Mesendoderm (in vitro differentiated cells): Measurements from ENCODE around the gene GRM3.

ENCODE experiments used
- DNase-seq: peaks from one replicate; pipeline ENCODE4 v3.0.0; 2013
- H2AK5ac ChIP-seq: 2 replicates; pipeline ENCODE4 v1.6.1; 2013; ENCODE audit warnings: low read length, inconsistent platforms
- H2BK120ac ChIP-seq: 2 replicates; pipeline ENCODE4 v1.6.1; 2013; ENCODE audit warnings: low read depth, mild to moderate bottlenecking, low read length, moderate library complexity, mixed read lengths
- H2BK15ac ChIP-seq: replicated peaks from 2 replicates; pipeline ENCODE4 v1.6.1; 2013; ENCODE audit warnings: low read depth, mild to moderate bottlenecking, moderate library complexity
- H2BK5ac ChIP-seq: 2 replicates; pipeline ENCODE4 v1.6.1; 2013; ENCODE audit warnings: low read length, inconsistent platforms
- H3K18ac ChIP-seq: 2 replicates; pipeline ENCODE4 v1.6.1; 2013; ENCODE audit warnings: mild to moderate bottlenecking, low read length, mixed read lengths
- H3K23ac ChIP-seq: one replicate; pipeline ENCODE4 v1.6.1; 2013; ENCODE audit warnings: low read length
- H3K27ac ChIP-seq: 2 replicates; pipeline ENCODE4 v1.5.1; 2013; ENCODE audit warnings: low read depth, mild to moderate bottlenecking, inconsistent platforms, low read length, moderate library complexity
- H3K27me3 ChIP-seq: 2 replicates; pipeline ENCODE4 v1.6.1; 2013; ENCODE audit warnings: low read length, control low read depth, mild to moderate bottlenecking, inconsistent platforms; ENCODE audit not compliant: insufficient read depth, poor library complexity
- H3K36me3 ChIP-seq: 2 replicates; pipeline ENCODE4 v1.6.1; 2013; ENCODE audit warnings: low read length, inconsistent platforms; ENCODE audit not compliant: control insufficient read depth, insufficient read depth
- H3K4ac ChIP-seq: one replicate; pipeline ENCODE4 v1.6.1; 2013; ENCODE audit warnings: low read depth, mild to moderate bottlenecking, low read length, moderate library complexity
- H3K4me1 ChIP-seq: 2 replicates; pipeline ENCODE4 v1.6.1; 2013; ENCODE audit warnings: low read depth, low read length, inconsistent platforms; ENCODE audit not compliant: control insufficient read depth
- H3K4me2 ChIP-seq: 2 replicates; pipeline ENCODE4 v1.6.1; 2013; ENCODE audit warnings: low read length
- H3K4me3 ChIP-seq: 2 replicates; pipeline ENCODE4 v1.5.1; 2013; ENCODE audit warnings: mild to moderate bottlenecking, low read length
- H3K56ac ChIP-seq: one replicate; pipeline ENCODE4 v1.6.1; 2013; ENCODE audit warnings: low read length
- H3K79me1 ChIP-seq: 2 replicates; pipeline ENCODE4 v1.6.1; 2013; ENCODE audit warnings: low read length, inconsistent platforms
- H3K79me2 ChIP-seq: 2 replicates; pipeline ENCODE4 v1.6.1; 2013; ENCODE audit warnings: mild to moderate bottlenecking, low read length; ENCODE audit not compliant: control insufficient read depth, insufficient read depth
- H3K9ac ChIP-seq: 2 replicates; pipeline ENCODE4 v1.6.1; 2013; ENCODE audit warnings: low read length, inconsistent platforms
- H4K5ac ChIP-seq: one replicate; pipeline ENCODE4 v1.6.1; 2013; ENCODE audit warnings: low read length
- H4K8ac ChIP-seq: one replicate; pipeline ENCODE4 v1.6.1; 2013; ENCODE audit warnings: low read depth, mild to moderate bottlenecking, control low read depth, low read length, moderate library complexity
- WGBS: extraction: QIAGEN DNeasy Blood & Tissue Kit; methylation state at CpG from one replicate; pipeline ENCODE4 v1.1.7; 2013; ENCODE audit warnings: low lambda C conversion rate, missing lambda C conversion rate; ENCODE audit not compliant: insufficient coverage; ENCODE audit errors: extremely low coverage; 5-methylcytosine and 5-hydroxymethylcytosine counted together

GRM3 gene

DNA sequence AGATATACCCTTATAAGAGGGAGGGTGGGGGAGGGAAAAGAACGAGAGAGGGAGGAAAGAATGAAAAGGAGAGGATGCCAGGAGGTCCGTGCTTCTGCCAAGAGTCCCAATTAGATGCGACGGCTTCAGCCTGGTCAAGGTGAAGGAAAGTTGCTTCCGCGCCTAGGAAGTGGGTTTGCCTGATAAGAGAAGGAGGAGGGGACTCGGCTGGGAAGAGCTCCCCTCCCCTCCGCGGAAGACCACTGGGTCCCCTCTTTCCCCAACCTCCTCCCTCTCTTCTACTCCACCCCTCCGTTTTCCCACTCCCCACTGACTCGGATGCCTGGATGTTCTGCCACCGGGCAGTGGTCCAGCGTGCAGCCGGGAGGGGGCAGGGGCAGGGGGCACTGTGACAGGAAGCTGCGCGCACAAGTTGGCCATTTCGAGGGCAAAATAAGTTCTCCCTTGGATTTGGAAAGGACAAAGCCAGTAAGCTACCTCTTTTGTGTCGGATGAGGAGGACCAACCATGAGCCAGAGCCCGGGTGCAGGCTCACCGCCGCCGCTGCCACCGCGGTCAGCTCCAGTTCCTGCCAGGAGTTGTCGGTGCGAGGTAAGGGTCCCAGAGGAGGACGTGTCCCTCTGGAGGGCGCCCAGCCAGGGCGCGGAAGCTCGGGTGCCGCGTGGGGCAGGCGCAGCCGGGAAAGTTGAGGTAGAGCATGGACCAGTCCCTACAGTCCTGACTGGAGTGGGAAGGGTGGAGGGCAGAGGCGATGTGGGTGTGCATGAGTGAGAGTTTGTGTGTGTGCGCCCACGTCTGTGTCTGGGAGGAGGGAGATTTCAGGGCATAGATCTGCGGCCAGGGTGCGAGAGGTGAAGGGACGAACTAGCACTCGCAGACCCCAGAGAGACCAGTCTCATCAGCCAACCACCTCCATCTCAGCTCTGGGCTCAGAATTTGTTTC lies 844 bp downstream of the GRM3 start:
- H2BK15ac ChIP-seq, result no peak overlapping the region
- peak overlapping the region; percentile 28 for H3K4me3 ChIP-seq
- no peak overlapping the region for H4K5ac ChIP-seq
- no peaks in the 10 kb centered on the region for H3K4me1 ChIP-seq
- no peak overlapping the region for H4K8ac ChIP-seq
- no peak overlapping the region for H3K18ac ChIP-seq
- H3K79me2 ChIP-seq, result no peaks in the 10 kb centered on the region
- peak overlapping the region; percentile 50 for H3K9ac ChIP-seq
- WGBS, result no CpG with 5 or more reads among the region's 42 CpGs
- H3K23ac ChIP-seq, result no peak overlapping the region
- peak; percentile 52 for DNase-seq
- no peaks in the 10 kb centered on the region for H3K36me3 ChIP-seq
- H2BK120ac ChIP-seq, result no peak overlapping the region
- no peak overlapping the region for H3K4ac ChIP-seq
- H3K79me1 ChIP-seq, result no peaks in the 10 kb centered on the region
- peak overlapping the region; percentile 44 for H3K4me2 ChIP-seq
- H3K27me3 ChIP-seq, result no peaks in the 10 kb centered on the region
- no peak overlapping the region for H2BK5ac ChIP-seq
- H3K56ac ChIP-seq, result peak overlapping the region; percentile 79
- H2AK5ac ChIP-seq, result no peak overlapping the region
- H3K27ac ChIP-seq, result no peak overlapping the region

DNA sequence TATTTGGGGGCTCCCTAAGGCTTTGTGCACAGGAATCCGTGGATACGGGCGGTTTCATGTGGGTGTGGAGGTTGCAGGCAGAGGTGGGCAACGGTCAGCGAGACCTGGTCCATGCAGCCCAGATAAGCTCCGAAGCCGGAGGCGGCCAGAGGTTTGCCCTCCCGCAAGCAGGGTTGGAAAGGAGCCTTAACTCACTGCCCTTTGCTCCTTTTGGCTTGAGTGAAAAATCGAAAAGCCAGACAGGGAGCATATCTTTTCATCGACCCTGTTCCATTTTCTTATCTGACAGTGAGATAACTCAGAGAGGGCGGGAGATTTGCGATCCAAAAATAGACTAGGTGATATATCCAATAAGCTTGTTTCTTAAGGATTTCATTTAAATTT lies 1.5 kb downstream of the GRM3 start:
- Histone ChIP-seq H3K4me1 (no peaks in the 10 kb centered on the region), H3K36me3 (no peaks in the 10 kb centered on the region), H2BK5ac (no peak overlapping the region), H3K79me1 (no peaks in the 10 kb centered on the region), H3K56ac (no peak overlapping the region), H3K4me2 (peak overlapping the region; percentile 44), H3K27me3 (no peaks in the 10 kb centered on the region), H4K8ac (no peak overlapping the region), H3K23ac (no peak overlapping the region), H3K79me2 (no peaks in the 10 kb centered on the region), H3K4ac (no peak overlapping the region), H2BK15ac (no peak overlapping the region), H4K5ac (no peak overlapping the region), H3K4me3 (no peak overlapping the region), H3K9ac (peak overlapping the region; percentile 50), H2AK5ac (no peak overlapping the region), H3K18ac (no peak overlapping the region), H2BK120ac (no peak overlapping the region), H3K27ac (no peak overlapping the region)
- no CpG with 5 or more reads among the region's 13 CpGs for WGBS
- peak; percentile 18 for DNase-seq

DNA sequence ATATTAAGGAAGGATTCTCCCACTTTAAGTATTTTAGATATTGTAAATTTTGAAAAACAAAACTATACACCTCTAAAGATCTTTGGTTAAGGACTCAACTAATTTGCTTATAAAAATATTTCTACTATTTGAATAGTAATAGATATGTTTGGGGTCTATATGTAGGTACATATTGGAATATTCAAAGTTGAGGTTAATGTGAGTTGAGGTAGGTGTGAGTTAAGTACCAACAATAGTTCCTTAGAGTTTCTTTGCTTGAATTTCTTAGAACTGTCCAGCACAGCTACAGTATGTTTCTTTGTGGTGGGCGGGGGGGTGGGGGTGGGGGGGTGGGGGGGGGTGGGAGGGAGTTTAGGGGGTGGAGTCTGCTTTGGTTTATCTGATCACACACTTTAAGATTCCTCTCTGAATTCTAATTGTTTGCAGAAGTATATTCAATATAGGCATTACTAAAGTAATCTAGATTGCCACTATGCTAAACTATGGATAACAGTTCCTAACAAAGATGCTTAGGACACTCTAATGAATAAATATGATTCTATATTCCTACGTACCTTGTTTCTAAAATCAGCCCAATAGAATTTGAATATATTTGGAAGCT lies 2.1 kb downstream of the GRM3 start:
- H4K5ac ChIP-seq, result no peak overlapping the region
- H2BK15ac ChIP-seq, result no peak overlapping the region
- no peak overlapping the region for H3K4ac ChIP-seq
- H3K9ac ChIP-seq, result no peak overlapping the region
- no CpG with 5 or more reads among the region's 2 CpGs for WGBS
- no peaks in the 10 kb centered on the region for H3K27me3 ChIP-seq
- H3K23ac ChIP-seq, result no peak overlapping the region
- no peaks in the 10 kb centered on the region for H3K79me1 ChIP-seq
- H2BK120ac ChIP-seq, result no peak overlapping the region
- H3K36me3 ChIP-seq, result no peaks in the 10 kb centered on the region
- H3K4me3 ChIP-seq, result no peak overlapping the region
- H3K18ac ChIP-seq, result no peak overlapping the region
- H3K79me2 ChIP-seq, result no peaks in the 10 kb centered on the region
- no peaks in the 10 kb centered on the region for H3K4me1 ChIP-seq
- no peak overlapping the region for H4K8ac ChIP-seq
- no peak overlapping the region for H3K56ac ChIP-seq
- H2BK5ac ChIP-seq, result no peak overlapping the region
- no peak overlapping the region for H3K27ac ChIP-seq
- no peak for DNase-seq
- no peak overlapping the region for H3K4me2 ChIP-seq
- H2AK5ac ChIP-seq, result no peak overlapping the region

DNA sequence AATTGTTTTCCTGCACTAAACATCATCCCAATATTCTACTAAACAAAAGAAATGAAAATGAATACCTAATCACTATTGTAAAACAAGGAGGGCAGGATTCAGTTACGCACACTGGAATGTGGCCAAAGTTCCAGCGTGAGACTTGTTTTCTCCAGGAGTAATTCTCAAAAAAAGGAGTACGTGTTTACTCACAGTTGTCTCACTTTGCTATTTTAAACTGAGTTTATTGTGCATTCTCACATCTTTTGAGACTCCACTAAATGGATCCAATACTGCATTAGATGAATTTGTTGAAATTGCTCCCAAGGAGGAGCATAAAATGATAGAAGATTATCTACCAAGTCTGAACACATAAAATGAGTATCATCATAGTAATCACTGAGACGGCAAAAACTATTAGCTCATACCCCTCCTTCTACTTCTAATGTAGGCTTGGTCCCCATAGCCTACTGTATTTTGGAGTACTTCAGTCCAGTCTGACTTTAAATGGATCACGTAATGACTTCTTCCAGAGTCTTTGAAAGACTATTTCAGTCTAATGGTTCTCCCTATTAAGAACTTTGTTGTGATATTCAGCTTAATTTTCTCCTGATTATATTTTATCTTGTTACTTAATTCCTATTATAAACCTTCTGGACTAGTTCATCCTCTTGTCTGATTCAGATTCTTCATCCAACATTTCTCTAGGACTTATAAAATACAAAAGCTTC lies 3.8 kb downstream of the GRM3 start:
- Histone ChIP-seq H4K5ac (no peak overlapping the region), H3K27me3 (no peaks in the 10 kb centered on the region), H3K56ac (no peak overlapping the region), H2BK120ac (no peak overlapping the region), H2BK15ac (no peak overlapping the region), H3K4me3 (no peak overlapping the region), H3K4ac (no peak overlapping the region), H3K4me1 (no peaks in the 10 kb centered on the region), H2AK5ac (no peak overlapping the region), H3K36me3 (no peaks in the 10 kb centered on the region), H2BK5ac (no peak overlapping the region), H3K9ac (no peak overlapping the region), H3K18ac (no peak overlapping the region), H3K4me2 (no peak overlapping the region), H3K79me2 (no peaks in the 10 kb centered on the region), H3K27ac (no peak overlapping the region), H3K79me1 (no peaks in the 10 kb centered on the region), H4K8ac (no peak overlapping the region), H3K23ac (no peak overlapping the region)
- no CpG with 5 or more reads among the region's 5 CpGs for WGBS
- no peak for DNase-seq

DNA sequence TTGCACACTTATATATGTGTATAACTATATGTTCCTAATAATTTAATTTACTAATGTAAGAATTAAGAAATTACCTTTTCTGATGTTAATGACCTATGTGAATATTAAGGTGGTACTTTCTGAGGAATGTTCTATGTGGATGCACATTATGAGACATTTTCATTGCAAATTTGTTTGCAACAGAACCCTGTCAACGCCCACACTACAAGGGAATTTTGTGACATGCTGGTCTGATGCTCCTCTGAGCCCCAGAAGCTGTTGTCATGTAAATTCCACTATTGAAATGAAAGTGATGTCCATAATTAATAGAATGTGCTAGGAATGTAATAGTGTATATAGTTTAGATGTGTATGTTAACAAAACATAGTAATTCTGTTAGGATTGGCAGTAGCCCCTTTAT lies 4.5 kb downstream of the GRM3 start:
- Histone ChIP-seq H3K4me1 (no peaks in the 10 kb centered on the region), H3K27me3 (no peaks in the 10 kb centered on the region)

More for the DNA sequence above, 4.5 kb downstream of the GRM3 start:
- Histone ChIP-seq H2AK5ac (no peak overlapping the region), H3K23ac (no peak overlapping the region), H3K79me1 (no peaks in the 10 kb centered on the region), H3K18ac (no peak overlapping the region), H4K5ac (no peak overlapping the region), H3K36me3 (no peaks in the 10 kb centered on the region), H3K56ac (no peak overlapping the region), H2BK5ac (no peak overlapping the region), H3K4me3 (no peak overlapping the region), H4K8ac (no peak overlapping the region), H3K27ac (no peak overlapping the region), H3K9ac (no peak overlapping the region), H2BK15ac (no peak overlapping the region), H2BK120ac (no peak overlapping the region), H3K79me2 (no peaks in the 10 kb centered on the region), H3K4me2 (no peak overlapping the region), H3K4ac (no peak overlapping the region)
- WGBS, result no CpG with 5 or more reads among the region's 1 CpG
- DNase-seq, result no peak
